ENCODE results near the gene CYFIP2.

Gene CYFIP2

GRCh38 chr5:157288405-157289163 is 22.7 kb downstream of the CYFIP2 start:
- DNase-seq (ENCODE audit: low read depth) = no peak

DNA sequence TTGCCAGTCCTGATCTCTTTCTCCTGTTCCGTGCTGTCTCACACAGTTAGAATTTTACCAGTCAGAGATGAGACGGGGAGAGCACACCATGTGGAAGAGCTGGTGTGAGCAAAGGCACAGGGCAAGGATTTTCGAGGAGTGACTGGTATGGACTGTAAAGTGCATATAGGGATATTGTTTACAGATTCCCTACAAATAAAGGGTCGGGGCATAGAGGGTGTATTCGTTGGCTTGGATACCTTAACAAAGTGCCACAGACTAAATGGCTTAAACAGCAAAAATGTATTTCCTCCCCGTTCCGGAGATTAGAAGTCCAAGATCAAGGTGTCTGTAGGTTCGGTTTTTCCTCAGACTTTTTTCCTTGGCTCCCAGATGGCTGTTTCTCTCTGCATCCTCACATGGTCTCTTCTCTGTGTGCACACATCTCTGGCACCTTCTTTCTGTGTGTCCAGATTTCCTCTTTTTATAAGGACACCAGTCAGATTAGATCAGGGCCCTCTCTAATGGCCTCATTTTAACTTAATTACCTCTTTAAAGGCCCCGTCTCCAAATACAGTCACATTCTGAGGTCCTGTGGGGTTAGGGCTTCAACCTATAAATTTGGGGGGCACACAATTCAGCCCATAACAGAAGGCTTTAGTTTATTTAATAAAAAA is 23.4 kb downstream of the CYFIP2 start:
- no peak for DNase-seq (ENCODE audit: low read depth)

GRCh38 chr5:157290156-157290980 is 24.4 kb downstream of the CYFIP2 start:
- no peak for DNase-seq (ENCODE audit: low read depth)

DNA sequence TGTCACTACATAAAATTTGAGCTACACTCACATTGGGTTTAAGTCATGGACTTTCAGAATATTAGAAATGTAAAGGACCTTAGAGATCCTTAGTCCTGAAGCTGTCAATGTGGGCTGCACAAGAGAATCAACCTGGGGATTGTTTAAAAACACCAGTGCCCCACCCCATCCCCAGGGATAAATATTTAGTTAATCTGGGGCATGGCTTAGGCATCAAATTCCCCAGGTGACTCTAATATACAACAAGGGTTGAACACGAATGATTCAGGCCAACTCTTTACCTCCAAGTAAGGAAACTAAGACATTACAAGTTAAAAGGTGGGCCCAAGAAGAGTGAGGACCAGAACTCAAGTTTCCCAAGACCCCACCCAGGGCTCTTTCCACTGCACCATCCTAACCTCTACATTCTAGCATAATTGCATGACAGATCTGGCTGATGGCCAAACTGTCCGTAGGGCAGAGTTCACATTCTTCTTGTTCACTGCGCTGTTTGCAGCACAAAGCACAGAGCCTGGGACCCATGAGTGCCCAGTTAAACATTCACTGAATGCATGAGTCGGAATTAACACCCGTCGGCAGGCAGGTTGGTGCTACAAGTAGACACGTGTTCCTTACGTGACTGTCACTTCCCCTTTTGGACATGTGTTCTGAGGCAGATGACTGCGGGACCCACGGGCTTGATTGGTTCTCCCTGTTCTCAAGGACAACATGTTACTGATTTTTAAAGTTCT is 25.2 kb downstream of the CYFIP2 start:
- no peak for DNase-seq (ENCODE audit: low read depth)

- DNase-seq (ENCODE audit: low read depth) = no peak
Observed at GRCh38 chr5:157292599-157292998, 26.7 kb downstream of the CYFIP2 start.

DNA sequence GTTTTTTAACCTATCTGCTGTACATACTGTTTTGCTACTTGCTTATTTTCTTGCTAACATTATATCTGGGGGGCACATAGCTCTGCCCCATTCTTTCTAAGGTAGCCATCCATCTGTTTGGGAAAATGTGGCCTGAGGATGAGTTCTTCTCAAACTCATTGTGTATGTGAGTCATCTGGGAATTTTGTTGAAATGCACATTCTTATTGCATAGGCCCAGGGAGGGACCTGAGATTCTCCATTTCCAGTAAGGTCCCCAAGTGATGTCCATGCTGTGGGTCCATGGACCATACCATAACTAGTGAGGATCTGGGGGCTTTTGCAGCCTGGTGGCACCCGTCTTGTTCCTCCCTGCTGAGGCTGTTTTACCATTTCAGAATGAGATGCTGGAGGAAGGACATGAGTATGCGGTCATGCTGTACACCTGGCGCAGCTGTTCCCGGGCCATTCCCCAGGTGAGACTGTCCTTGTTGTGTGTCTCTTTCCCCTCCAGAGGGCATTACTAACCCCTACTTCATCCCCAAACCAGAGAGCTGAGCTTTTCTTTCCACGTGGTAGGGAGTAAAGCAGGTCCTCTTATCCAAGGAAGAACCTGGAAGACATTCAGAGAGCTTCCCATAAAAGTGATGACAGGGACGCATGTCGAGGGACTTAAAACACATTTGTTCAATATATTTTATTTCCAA is 28.6 kb downstream of the CYFIP2 start:
- no peak for DNase-seq (ENCODE audit: low read depth)

DNA sequence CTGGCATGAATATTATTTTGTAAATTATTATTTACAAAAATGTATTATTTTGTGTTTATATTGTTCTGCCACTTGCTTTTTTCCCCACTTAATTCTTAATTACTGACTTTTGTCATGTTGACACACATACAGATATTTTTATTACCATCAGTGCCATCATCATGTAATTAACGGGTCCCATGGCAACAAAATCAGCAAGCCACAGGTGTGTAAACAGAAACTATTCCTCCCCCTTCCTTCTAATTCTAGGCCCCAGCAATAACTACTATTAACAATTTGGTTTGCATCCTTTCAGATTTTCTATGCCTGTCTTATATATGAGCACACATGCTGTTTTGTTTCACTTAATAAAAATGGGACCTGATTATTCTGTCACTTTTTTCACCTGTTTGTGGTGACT is 29.3 kb downstream of the CYFIP2 start:
- no peak for DNase-seq (ENCODE audit: low read depth)

DNA sequence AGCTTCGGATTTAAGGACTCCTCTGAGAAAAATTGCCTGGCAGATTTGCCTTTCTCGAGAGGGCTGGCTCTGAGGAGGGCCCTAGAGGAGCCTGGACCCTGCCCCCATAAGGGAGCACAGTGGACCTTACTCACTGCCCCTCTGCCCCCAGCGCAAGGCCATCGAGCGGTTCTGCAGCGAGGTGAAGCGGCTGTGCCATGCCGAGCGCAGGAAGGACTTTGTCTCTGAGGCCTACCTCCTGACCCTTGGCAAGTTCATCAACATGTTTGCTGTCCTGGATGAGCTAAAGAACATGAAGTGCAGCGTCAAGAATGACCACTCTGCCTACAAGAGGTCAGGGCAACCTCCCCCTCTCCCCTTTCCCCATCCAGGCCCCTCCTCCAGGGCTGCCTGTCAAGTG is 34.6 kb downstream of the CYFIP2 start:
- DNase-seq (ENCODE audit: low read depth) = no peak

GRCh38 chr5:157301066-157301465 is 35.1 kb downstream of the CYFIP2 start:
- DNase-seq (ENCODE audit: low read depth) = no peak

GRCh38 chr5:157303023-157303422 is 37.1 kb downstream of the CYFIP2 start:
- no peak for DNase-seq (ENCODE audit: low read depth)

GRCh38 chr5:157303667-157304327 is 37.9 kb downstream of the CYFIP2 start:
- peak; percentile 42 for DNase-seq (ENCODE audit: low read depth)

DNA sequence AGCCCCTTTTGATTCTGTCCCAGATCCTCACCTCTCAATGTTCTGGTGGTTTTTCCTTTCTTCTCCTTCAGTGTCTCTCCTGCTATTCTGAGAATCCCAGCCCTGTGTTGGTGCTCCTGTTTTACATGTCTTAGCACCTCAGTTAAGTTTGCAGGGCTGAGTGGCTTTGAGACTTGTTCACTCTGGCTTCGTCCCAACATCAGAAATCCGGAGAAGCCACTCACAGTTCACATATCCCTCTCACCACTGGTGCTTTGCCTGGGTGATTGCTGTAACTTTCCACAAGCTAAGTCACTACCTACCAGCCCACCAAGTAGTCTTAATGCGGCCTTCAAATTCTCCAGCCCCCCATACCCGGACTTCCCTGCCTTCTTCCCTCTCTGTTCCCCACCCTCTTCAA is 40.2 kb downstream of the CYFIP2 start:
- no peak for DNase-seq (ENCODE audit: low read depth)

GRCh38 chr5:157306692-157307471 is 41.0 kb downstream of the CYFIP2 start:
- no peak for DNase-seq (ENCODE audit: low read depth)

DNA sequence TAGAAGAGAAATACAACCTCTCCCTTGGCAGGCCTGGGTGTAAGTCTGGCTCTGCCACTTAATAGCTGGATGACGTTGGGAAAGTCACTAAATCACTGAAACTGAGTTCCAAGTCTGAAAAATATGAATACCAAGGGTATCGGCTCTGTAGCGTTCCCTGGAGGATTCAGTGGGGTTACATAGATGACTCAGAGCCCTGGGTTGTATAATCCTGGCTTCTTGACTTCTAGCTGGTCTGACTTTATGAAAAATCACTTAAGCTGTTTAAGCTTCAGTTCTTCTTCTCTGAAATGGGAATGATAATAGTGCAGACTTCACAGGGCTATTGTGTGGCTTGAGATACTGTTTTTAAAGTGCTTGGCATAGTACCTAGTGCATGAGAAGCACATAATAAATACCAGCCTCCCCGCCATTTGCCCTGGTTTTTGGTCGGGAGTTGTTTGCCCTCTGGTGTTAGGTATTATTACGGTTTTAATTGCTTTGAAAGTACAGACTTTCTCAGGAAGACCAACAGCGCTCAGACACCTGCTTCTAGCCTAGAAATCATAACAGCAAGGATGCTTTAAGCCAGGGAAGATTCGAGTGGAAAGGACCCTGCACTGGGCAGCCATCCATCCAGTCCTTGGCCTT is 43.0 kb downstream of the CYFIP2 start:
- no peak for DNase-seq (ENCODE audit: low read depth)

GRCh38 chr5:157309796-157310195 is 43.9 kb downstream of the CYFIP2 start:
- no peak for DNase-seq (ENCODE audit: low read depth)

DNA sequence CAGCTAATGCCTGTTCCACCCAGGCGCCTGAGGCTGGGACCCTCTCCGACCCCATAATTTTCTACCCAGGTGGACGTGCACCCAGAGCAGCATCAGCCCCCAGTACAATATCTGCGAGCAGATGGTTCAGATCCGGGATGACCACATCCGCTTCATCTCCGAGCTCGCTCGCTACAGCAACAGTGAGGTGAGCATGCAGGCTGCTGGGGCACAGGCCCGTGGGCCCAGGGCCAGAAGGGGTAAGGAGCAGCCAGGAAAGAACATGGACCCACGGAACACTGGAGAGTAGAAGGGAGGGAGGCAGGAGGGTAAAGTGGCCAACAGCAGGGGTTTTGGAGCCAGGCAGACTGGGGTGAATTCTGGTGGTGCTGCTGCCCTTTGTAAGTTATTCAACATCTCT is 45.7 kb downstream of the CYFIP2 start:
- no peak for DNase-seq (ENCODE audit: low read depth)

DNA sequence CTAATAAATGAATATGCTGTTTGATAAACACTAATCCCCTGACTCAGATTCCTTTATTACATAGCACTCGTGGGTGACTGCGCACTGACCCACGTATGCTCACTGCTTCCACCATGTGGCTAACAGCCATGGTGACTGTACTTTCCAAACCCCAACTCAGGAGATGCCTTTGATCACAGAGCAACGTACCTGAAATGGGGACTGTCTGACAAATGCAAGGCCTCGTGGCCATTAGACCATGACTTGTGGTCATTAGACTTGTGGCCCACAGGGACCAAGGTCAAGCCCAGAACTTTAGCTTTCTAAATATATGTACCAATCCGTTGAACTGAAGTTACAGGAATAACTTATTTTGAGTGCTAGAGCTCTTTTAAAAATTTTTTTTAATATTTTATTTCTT is 46.6 kb downstream of the CYFIP2 start:
- DNase-seq (ENCODE audit: low read depth) = peak; percentile 47

GRCh38 chr5:157322581-157322980 is 56.7 kb downstream of the CYFIP2 start:
- no peak for DNase-seq (ENCODE audit: low read depth)

- no peak for DNase-seq (ENCODE audit: low read depth)
Observed at GRCh38 chr5:157323107-157323706, 57.3 kb downstream of the CYFIP2 start.
